Gastrocnemius medialis (tissue), 4 donors: ENCODE data around the gene ADCYAP1R1. TPM values are rescaled to one million over a fixed set of nuclear protein-coding genes. Genes with fewer than 3 reads are reported as not detected.

Source experiments
- ATAC-seq, 2 donors: fragments of 150-250 bp; one replicate each; pipeline ENCODE4 v1.9.1; 2016
- DNase-seq, 2 donors: peaks; one replicate each; pipeline ENCODE4 v3.0.0-alpha.2; 2019
- H3K27ac ChIP-seq, 4 donors: fragments of 200-600 bp; sonication (generic); 1 replicate in 1 of 4; 2 replicates in 3 of 4; pipeline ENCODE4 v1.5.1; 2016 to 2018; ENCODE audit warnings: mild to moderate bottlenecking in 2 of 4, moderate library complexity in 1 of 4
- H3K27me3 ChIP-seq, 3 donors: fragments of 200-600 bp; sonication (generic) in 2 of 3; 1 replicate in 1 of 3; 2 replicates in 2 of 3; pipeline versions ENCODE4 v1.5.1 to v1.6.0; 2016 to 2019; ENCODE audit warnings: mild to moderate bottlenecking in 1 of 3, moderate library complexity in 1 of 3
- H3K36me3 ChIP-seq, 2 donors: fragments of 200-600 bp; sonication (generic) in 1 of 2; one replicate each; pipeline ENCODE4 v1.5.1; 2017 to 2018
- H3K4me1 ChIP-seq, 2 donors: fragments of 200-600 bp; sonication (generic) in 1 of 2; one replicate each; pipeline ENCODE4 v1.5.1; 2016 to 2017; ENCODE audit warnings: mild to moderate bottlenecking in 2 of 2
- H3K4me3 ChIP-seq, 4 donors: fragments of 200-600 bp; sonication (generic) in 3 of 4; 1 replicate in 1 of 4; 2 replicates in 3 of 4; pipeline ENCODE4 v1.5.1; 2016 to 2019; ENCODE audit warnings: mild to moderate bottlenecking in 2 of 4
- H3K9me3 ChIP-seq, 3 donors: fragments of 200-600 bp; sonication (generic) in 2 of 3; 1 replicate in 1 of 3; 2 replicates in 2 of 3; pipeline ENCODE4 v1.5.1; 2016 to 2019
- POLR2A ChIP-seq, 2 donors: fragments of 450-650 bp; IDR thresholded peaks; one replicate each; pipeline ENCODE4 v1.6.1; 2017; ENCODE audit warnings: antibody characterized with exemption in 2 of 2, mild to moderate bottlenecking in 2 of 2, moderate library complexity in 2 of 2
- in situ Hi-C, 4 donors: fragments of 200-750 bp; cut with MboI; loops; one replicate each; pipeline versions ENCODE4 v1.15.0 to v1.8.0; 2017; ENCODE audit warnings: low sequenced_read_pairs in 4 of 4
- intact Hi-C: fragments of 100-400 bp; cut with DNase I; formaldehyde crosslinking; loops from one replicate; pipeline ENCODE4 v1.15.1; 2023; ENCODE audit warnings: low total_unique reads
- total RNA-seq, 4 donors: library from RNA; depleted of rRNA; stranded (reverse); fragments of >200 nt; gene quantifications; one replicate each; pipeline versions ENCODE4 v1.1.0 to v1.2.3, GENCODE V29; 2016
- TF ChIP-seq, protein P1 (sequence below), 5 experiments: fragments of 450-650 bp in 3 of 5; fragments of 200-600 bp in 2 of 5; sonication (generic) in 2 of 5; IDR thresholded peaks in 4 of 5; conservative IDR thresholded peaks in 1 of 5; 1 replicate in 4 of 5; 2 replicates in 1 of 5; pipeline ENCODE4 v1.5.1; 2016 to 2019; ENCODE audit warnings: antibody characterized with exemption in 5 of 5, mild to moderate bottlenecking in 3 of 5, moderate library complexity in 3 of 5

The ADCYAP1R1 gene
- total RNA-seq, 4 donors from 2014 or later: 0.05 to 0.33 (median 0.21) TPM

DNA sequence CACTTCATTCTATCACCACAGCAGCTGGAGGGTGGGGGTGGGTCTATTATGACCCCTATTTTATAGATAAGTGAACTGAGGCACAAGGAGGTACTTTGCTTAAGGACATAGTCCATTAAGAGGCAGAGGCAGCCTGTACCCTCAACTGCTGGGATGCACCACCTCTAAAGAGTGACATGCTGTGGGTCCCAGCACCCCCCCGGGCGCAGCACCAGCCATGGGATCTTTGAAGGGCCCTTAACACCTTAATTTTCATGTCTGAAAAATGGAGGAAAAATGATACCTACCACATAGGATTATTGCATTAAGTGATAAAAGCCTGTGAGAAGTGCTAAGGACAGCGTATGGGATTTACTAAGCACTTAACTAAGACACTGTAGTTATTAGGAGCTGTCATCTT, 15.4 kb downstream of the ADCYAP1R1 start:
- in situ Hi-C loops: no loop called here
- Histone ChIP-seq H3K4me3 (no peak overlapping the region), H3K27ac (no peak overlapping the region), H3K36me3 (no peaks in the 10 kb centered on the region), H3K9me3 (no peaks in the 10 kb centered on the region), H3K4me1 (no peaks in the 10 kb centered on the region), H3K27me3 (no peaks in the 10 kb centered on the region)
- TF ChIP-seq, protein P1, sequence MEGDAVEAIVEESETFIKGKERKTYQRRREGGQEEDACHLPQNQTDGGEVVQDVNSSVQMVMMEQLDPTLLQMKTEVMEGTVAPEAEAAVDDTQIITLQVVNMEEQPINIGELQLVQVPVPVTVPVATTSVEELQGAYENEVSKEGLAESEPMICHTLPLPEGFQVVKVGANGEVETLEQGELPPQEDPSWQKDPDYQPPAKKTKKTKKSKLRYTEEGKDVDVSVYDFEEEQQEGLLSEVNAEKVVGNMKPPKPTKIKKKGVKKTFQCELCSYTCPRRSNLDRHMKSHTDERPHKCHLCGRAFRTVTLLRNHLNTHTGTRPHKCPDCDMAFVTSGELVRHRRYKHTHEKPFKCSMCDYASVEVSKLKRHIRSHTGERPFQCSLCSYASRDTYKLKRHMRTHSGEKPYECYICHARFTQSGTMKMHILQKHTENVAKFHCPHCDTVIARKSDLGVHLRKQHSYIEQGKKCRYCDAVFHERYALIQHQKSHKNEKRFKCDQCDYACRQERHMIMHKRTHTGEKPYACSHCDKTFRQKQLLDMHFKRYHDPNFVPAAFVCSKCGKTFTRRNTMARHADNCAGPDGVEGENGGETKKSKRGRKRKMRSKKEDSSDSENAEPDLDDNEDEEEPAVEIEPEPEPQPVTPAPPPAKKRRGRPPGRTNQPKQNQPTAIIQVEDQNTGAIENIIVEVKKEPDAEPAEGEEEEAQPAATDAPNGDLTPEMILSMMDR (IDR thresholded peaks at IDR 0.05 in 4 of 5, conservative IDR thresholded peaks at IDR 0.05 in 1 of 5): no peak
- TF ChIP-seq POLR2A (IDR thresholded peaks at IDR 0.05): no peak
- intact Hi-C loops: no loop called here
- no peak for DNase-seq
- ATAC-seq: no peak

DNA sequence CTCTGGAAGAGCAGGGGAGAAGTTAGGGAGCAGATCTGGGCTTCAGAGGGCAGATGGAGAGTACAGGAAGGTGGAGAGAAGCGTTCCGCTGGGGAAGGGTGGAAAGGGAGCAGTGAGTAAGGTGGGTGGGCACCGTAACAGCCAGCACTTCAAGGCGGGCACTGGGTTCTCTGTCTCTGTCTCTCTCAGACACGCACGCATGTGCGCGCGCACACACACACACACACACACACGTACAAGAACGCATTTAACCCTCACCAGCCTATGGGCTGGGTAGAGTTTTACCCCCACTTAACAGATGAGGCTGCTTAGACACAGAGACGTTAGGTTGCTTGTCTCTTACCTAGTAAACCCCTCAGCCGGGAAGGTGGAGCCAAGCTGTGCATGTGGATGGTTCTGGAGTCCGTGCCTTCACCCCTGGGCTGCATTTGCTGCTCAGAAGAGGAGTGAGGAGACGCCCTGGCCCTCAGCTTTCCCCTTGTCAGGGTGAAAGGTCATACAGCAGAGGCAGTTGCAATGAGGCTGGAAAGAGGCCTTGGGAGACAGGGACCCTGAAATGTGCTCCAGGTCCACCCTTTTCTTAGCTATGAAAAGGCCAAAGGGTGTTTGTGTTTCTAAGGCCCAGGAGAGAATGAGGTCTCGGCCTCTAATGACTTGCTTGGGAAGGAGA, 16.0 kb downstream of the ADCYAP1R1 start:
- TF ChIP-seq POLR2A (IDR thresholded peaks at IDR 0.05): no peak
- TF ChIP-seq, protein P1 (IDR thresholded peaks at IDR 0.05 in 4 of 5, conservative IDR thresholded peaks at IDR 0.05 in 1 of 5): no peak
- Histone ChIP-seq H3K9me3 (no peaks in the 10 kb centered on the region), H3K36me3 (no peaks in the 10 kb centered on the region), H3K4me1 (no peaks in the 10 kb centered on the region), H3K27me3 (no peaks in the 10 kb centered on the region), H3K27ac (no peak overlapping the region), H3K4me3 (no peak overlapping the region)
- ATAC-seq: no peak
- in situ Hi-C loops: no loop called here
- intact Hi-C loops: no loop called here
- DNase-seq: no peak

DNA sequence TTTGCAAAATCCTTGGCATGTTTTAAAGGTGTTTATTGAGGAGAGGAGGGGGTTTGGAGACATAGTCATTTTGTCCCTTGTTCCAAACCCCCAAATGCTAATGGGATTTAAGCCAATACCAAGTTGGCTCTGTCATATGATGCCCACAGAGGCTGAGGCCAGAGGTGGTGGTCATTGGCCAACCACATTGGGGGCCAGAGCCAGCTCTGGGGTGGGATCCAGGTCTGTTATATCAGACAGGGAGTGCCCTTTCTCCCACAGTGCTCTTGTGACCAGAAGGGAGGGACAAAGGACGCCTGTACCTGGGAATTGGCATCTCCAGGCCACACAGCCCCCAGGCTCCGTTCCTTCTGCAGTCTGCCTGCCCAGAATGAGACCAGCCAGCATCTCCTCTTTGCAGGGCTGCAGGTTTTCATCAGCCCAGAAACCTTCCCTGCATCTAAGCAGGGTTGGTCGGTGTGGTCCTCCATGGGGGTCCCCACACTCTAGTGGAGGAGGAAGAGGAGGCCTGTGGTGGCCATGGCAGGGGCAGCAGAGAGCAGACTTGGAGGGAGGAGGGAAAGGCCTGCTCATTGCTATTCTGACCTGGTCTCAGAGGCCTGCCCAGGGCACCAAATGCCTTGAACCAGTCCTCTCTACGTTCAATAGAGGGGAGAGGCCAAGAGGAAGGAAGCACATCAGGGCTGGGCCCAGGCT, 17.9 kb downstream of the ADCYAP1R1 start:
- in situ Hi-C loops: no loop called here
- Histone ChIP-seq H3K36me3 (no peaks in the 10 kb centered on the region), H3K27ac (no peak overlapping the region), H3K4me1 (no peaks in the 10 kb centered on the region), H3K27me3 (no peaks in the 10 kb centered on the region), H3K4me3 (no peak overlapping the region), H3K9me3 (no peaks in the 10 kb centered on the region)
- ATAC-seq (no peak), DNase-seq (no peak)
- intact Hi-C loops: no loop called here
- no peak for TF ChIP-seq POLR2A (IDR thresholded peaks at IDR 0.05)
- TF ChIP-seq, protein P1 (IDR thresholded peaks at IDR 0.05 in 4 of 5, conservative IDR thresholded peaks at IDR 0.05 in 1 of 5): no peak

DNA sequence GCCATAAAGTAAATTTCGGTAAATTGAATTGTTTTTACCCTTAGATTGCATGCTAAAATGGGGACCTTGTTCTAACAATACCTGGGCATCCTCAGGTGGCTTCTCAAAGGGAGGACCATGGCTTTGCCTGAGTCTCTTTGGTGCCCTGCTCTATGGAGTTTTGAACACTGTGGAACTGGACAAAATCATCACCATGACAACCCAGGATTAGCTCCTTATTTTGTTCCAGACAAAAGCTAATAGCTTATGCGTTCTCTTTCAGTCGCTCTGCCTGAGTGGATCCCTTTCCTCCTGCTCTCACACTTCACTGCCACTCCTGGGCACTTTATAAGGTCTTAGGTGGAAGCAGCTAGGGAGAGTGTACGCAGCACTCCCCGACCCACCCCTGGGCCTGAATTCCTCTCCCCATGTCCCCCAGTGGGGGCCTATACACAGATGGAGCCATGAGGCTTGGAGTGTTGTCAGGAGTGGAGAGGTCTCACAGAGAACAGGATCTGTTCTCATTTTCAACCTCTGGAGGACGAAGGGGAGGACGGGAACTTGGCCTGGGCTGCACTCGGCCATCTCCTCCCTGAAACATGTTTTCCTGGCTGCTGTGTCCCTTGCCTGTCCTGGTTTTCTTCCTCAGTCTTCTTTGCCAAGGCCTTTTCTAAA, 19.0 kb downstream of the ADCYAP1R1 start:
- Histone ChIP-seq H3K4me3 (no peak overlapping the region), H3K27me3 (no peaks in the 10 kb centered on the region), H3K4me1 (no peaks in the 10 kb centered on the region), H3K36me3 (no peaks in the 10 kb centered on the region), H3K9me3 (no peaks in the 10 kb centered on the region), H3K27ac (peak overlapping the region; percentile 5 to 57 (median 18))
- intact Hi-C loops: no loop called here
- ATAC-seq: no peak
- in situ Hi-C loops: no loop called here
- no peak for DNase-seq
- TF ChIP-seq, protein P1 (IDR thresholded peaks at IDR 0.05 in 4 of 5, conservative IDR thresholded peaks at IDR 0.05 in 1 of 5): no peak
- no peak for TF ChIP-seq POLR2A (IDR thresholded peaks at IDR 0.05)
